ENCODE measurements around the gene FAM219A. TPM values are rescaled to one million over a fixed set of nuclear protein-coding genes. Genes with fewer than 3 reads are reported as not detected.

Gene FAM219A
- total RNA-seq, 1 experiment from 2014 or later: 63.3 TPM

GRCh38 chr9:34371886-34372466, 86.4 kb downstream of the FAM219A start:
- Histone ChIP-seq H3K36me3 (ENCODE audit: insufficient read depth, low read length, poor library complexity, severe bottlenecking) (no peaks in the 10 kb centered on the region), H3K27ac (ENCODE audit: low read depth, low read length, poor library complexity, severe bottlenecking) (no peak overlapping the region), H3K4me3 (ENCODE audit: low read depth, low read length, poor library complexity, severe bottlenecking) (no peak overlapping the region), H3K27me3 (replicated peaks; ENCODE audit: insufficient read depth, low read depth, low read length, poor library complexity) (no peaks in the 10 kb centered on the region), H3K4me1 (ENCODE audit: insufficient read depth, low read length, poor library complexity, severe bottlenecking) (peaks cover 19% of the 10 kb centered on the region), H3K9me3 (ENCODE audit: low read depth, low read length, poor library complexity, severe bottlenecking) (no peaks in the 10 kb centered on the region)
- POLR2A ChIA-PET (ENCODE audit: low non-redundant PET): no interaction called here
- intact Hi-C loops (cut with micrococcal nuclease; ENCODE audit: unreplicated experiment): no loop called here
- BruUV-seq (replicated peaks): no TSS peak
- CTCF ChIA-PET: no interaction called here
- no peak for DNase-seq (ENCODE audit: low spot score)
- TF ChIP-seq CTCF (conservative IDR thresholded peaks at IDR 0.05; ENCODE audit: low read depth, low read length): no peak
- no peak for TF ChIP-seq EZH2 (IDR thresholded peaks at IDR 0.05; ENCODE audit: borderline replicate concordance, low read depth, low read length, poor library complexity, severe bottlenecking)

- BruUV-seq (replicated peaks): no TSS peak
- H3K36me3 ChIP-seq (ENCODE audit: insufficient read depth, low read length, poor library complexity, severe bottlenecking): no peaks in the 10 kb centered on the region
- intact Hi-C loops (cut with micrococcal nuclease; ENCODE audit: unreplicated experiment): no loop called here
- ChIA-PET CTCF (interaction anchor here (1.4 kb wide), 1 partner anchor 33 kb away, joined by 3 read pairs; no protein-coding TSS in a partner anchor), POLR2A (ENCODE audit: low non-redundant PET) (no interaction called here)
- H3K4me3 ChIP-seq (ENCODE audit: low read depth, low read length, poor library complexity, severe bottlenecking): no peak overlapping the region
- H3K27ac ChIP-seq (ENCODE audit: low read depth, low read length, poor library complexity, severe bottlenecking): no peak overlapping the region
- H3K27me3 ChIP-seq (replicated peaks; ENCODE audit: insufficient read depth, low read depth, low read length, poor library complexity): no peaks in the 10 kb centered on the region
- H3K4me1 ChIP-seq (ENCODE audit: insufficient read depth, low read length, poor library complexity, severe bottlenecking): peaks cover 15% of the 10 kb centered on the region
- H3K9me3 ChIP-seq (ENCODE audit: low read depth, low read length, poor library complexity, severe bottlenecking): no peaks in the 10 kb centered on the region
- TF ChIP-seq CTCF (conservative IDR thresholded peaks at IDR 0.05; ENCODE audit: low read depth, low read length) (no peak), EZH2 (IDR thresholded peaks at IDR 0.05; ENCODE audit: borderline replicate concordance, low read depth, low read length, poor library complexity, severe bottlenecking) (no peak)
- no peak for DNase-seq (ENCODE audit: low spot score)
Measured at GRCh38 chr9:34370970-34371880, 87.1 kb downstream of the FAM219A start.

- Histone ChIP-seq H3K27ac (ENCODE audit: low read depth, low read length, poor library complexity, severe bottlenecking) (no peak overlapping the region), H3K36me3 (ENCODE audit: insufficient read depth, low read length, poor library complexity, severe bottlenecking) (no peaks in the 10 kb centered on the region), H3K4me3 (ENCODE audit: low read depth, low read length, poor library complexity, severe bottlenecking) (no peak overlapping the region), H3K4me1 (ENCODE audit: insufficient read depth, low read length, poor library complexity, severe bottlenecking) (peaks cover 8% of the 10 kb centered on the region), H3K27me3 (replicated peaks; ENCODE audit: insufficient read depth, low read depth, low read length, poor library complexity) (no peaks in the 10 kb centered on the region), H3K9me3 (ENCODE audit: low read depth, low read length, poor library complexity, severe bottlenecking) (no peaks in the 10 kb centered on the region)
- no peak for TF ChIP-seq EZH2 (IDR thresholded peaks at IDR 0.05; ENCODE audit: borderline replicate concordance, low read depth, low read length, poor library complexity, severe bottlenecking)
- TF ChIP-seq CTCF (conservative IDR thresholded peaks at IDR 0.05; ENCODE audit: low read depth, low read length): no peak
- intact Hi-C loops (cut with micrococcal nuclease; ENCODE audit: unreplicated experiment): no loop called here
- POLR2A ChIA-PET (ENCODE audit: low non-redundant PET): no interaction called here
- DNase-seq (ENCODE audit: low spot score): no peak
- CTCF ChIA-PET: interaction anchor here (1.4 kb wide), 1 partner anchor 34 kb away, joined by 3 read pairs; no protein-coding TSS in a partner anchor
- no TSS peak for BruUV-seq (replicated peaks)
Measured at GRCh38 chr9:34370335-34370969, 87.9 kb downstream of the FAM219A start.
